Glutamatergic neuron (in vitro differentiated cells): ENCODE data around the gene PTTG1. TPM values are rescaled to one million over a fixed set of nuclear protein-coding genes. Genes with fewer than 3 reads are reported as not detected.

Experiments used
- DNase-seq: peaks from one replicate; pipeline ENCODE4 v3.0.0; 2022
- H3K27ac Mint-ChIP-seq: one replicate; pipeline ENCODE4 v1.8.0; 2020; ENCODE audit warnings: mild to moderate bottlenecking, mixed read lengths, inconsistent platforms; ENCODE audit not compliant: unreplicated experiment
- H3K27me3 Mint-ChIP-seq: one replicate; pipeline ENCODE4 v1.8.0; 2020; ENCODE audit warnings: mild to moderate bottlenecking, moderate library complexity, mixed read lengths, inconsistent platforms; ENCODE audit not compliant: unreplicated experiment
- H3K36me3 Mint-ChIP-seq: one replicate; pipeline ENCODE4 v1.8.0; 2020; ENCODE audit warnings: mild to moderate bottlenecking, mixed read lengths, inconsistent platforms; ENCODE audit not compliant: unreplicated experiment
- H3K4me1 Mint-ChIP-seq: one replicate; pipeline ENCODE4 v1.8.0; 2020; ENCODE audit warnings: mild to moderate bottlenecking, low read depth, mixed read lengths, inconsistent platforms; ENCODE audit not compliant: unreplicated experiment
- H3K4me3 Mint-ChIP-seq: one replicate; pipeline ENCODE4 v1.8.0; 2020; ENCODE audit warnings: mild to moderate bottlenecking, mixed read lengths, inconsistent platforms; ENCODE audit not compliant: unreplicated experiment
- H3K9me3 Mint-ChIP-seq: one replicate; pipeline ENCODE4 v1.8.0; 2020; ENCODE audit warnings: mild to moderate bottlenecking, moderate library complexity, mixed read lengths, inconsistent platforms; ENCODE audit not compliant: unreplicated experiment
- total RNA-seq: library from RNA; stranded (reverse); fragmentation: NEBNext Ultra II Directional; extraction: Animal tissue kit (Norgen Biotek cat#: 25700); gene quantifications from one replicate; pipeline ENCODE4 v1.2.1, GENCODE V29; 2021; ENCODE audit not compliant: unreplicated experiment
- TF ChIP-seq, protein P1 (sequence below): fragments of 200-600 bp; sonication (generic); IDR thresholded peaks from one replicate; pipeline ENCODE4 v1.5.0; 2021; ENCODE audit not compliant: partially characterized antibody, unreplicated experiment

PTTG1 gene
- total RNA-seq, 1 donor from 2014 or later = 25.3 TPM

DNA sequence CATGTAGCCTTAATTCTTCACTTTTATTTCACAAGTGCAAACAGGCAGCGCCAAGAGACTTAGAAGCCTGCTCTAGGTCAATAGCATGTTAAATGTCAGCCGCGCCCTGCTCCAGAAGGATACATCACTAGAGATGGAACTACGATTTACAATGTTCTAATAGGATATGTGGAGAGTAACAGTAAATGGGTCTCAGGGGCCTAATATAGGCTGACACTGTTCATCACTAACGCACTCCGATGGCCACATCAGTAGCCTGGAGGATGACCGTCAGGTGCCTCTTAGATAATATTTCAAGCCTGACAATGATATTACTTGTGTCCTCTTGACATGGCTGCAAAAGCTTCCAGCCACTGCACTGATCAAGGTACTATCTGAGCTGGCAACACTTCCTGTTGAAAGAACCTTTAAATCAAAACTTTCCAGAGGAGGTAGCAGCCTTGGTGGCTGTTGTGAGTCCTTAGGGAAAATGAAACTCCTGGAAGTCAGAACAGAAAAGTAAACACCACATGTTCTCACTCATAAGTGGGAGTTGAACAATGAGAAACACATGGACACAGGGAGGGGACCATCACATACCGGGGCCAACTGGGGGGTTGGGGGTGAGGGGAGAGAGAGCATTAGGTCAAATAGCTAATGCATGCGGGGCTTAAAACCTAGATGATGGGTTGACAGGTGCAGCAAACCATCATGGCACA, 35.0 kb downstream of the PTTG1 start:
- H3K4me3 Mint-ChIP-seq = no peak overlapping the region
- TF ChIP-seq, protein P1, sequence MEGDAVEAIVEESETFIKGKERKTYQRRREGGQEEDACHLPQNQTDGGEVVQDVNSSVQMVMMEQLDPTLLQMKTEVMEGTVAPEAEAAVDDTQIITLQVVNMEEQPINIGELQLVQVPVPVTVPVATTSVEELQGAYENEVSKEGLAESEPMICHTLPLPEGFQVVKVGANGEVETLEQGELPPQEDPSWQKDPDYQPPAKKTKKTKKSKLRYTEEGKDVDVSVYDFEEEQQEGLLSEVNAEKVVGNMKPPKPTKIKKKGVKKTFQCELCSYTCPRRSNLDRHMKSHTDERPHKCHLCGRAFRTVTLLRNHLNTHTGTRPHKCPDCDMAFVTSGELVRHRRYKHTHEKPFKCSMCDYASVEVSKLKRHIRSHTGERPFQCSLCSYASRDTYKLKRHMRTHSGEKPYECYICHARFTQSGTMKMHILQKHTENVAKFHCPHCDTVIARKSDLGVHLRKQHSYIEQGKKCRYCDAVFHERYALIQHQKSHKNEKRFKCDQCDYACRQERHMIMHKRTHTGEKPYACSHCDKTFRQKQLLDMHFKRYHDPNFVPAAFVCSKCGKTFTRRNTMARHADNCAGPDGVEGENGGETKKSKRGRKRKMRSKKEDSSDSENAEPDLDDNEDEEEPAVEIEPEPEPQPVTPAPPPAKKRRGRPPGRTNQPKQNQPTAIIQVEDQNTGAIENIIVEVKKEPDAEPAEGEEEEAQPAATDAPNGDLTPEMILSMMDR = no peak
- no peaks in the 10 kb centered on the region for H3K4me1 Mint-ChIP-seq
- no peak for DNase-seq
- H3K27ac Mint-ChIP-seq = no peak overlapping the region
- peaks cover 1% of the 10 kb centered on the region for H3K9me3 Mint-ChIP-seq
- H3K36me3 Mint-ChIP-seq = no peaks in the 10 kb centered on the region
- H3K27me3 Mint-ChIP-seq = no peaks in the 10 kb centered on the region

DNA sequence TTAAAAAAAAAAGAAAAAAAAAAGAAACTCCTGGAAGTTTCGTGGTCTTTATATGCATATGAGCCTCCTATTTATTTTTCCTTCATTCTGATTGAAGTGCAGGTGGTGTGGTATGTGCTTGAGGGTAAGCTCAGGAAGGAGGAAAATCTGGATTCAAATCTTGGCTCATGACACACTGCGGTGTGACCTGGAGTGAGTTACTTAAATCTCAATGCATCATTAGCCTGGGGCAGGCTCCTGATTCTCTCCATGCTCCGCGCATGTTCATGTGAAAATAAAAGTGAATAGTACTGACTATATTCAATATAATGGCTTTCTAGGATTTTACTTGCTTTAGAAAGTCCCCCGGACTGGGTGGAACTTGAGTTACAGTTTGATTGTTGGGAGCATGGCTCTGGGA, 35.6 kb downstream of the PTTG1 start:
- TF ChIP-seq, protein P1 = no peak

DNA sequence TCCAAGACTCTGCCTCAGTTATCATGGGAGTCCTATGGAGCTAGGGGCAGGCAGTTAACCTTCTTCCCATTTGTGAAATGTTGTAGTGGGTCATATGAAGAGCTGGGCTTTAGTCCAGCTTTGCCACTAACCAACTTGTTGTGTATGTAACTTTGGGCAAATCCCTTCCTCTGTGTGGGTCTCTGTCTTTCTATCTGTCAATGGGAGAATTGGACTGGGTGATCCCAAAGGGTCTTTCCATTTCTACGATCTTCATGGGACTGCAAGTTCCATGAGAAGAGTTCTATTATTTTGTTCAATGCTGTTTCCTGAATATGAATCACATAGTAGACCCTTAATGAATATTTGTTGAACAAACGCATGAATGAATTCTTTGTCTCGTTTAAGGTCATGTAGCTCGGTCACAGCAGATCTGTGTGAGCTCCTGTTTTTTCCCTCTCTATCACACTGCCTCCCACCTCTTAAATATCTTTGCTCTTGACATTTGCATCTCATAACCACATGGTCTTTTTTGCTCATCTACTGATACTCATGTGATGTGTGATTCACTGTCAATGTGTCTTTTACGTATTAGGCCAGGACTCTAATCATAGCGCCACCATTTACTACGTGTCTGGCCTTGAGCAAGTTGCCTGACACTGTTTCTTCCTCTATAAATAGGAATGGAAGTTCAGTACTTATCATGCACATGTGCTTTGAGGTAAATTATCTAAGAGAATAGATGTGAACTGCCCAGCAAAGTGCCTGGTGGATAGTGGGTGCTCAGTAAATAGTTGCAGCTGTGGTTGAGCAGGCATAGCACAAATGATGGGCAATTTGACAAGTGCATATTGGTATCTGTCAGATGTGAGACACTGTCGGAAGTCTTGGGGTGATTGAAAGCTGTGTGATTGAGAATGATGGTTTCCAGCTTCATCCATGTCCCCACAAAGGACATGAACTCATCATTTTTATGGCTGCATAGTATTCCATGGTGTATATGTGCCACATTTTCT, 37.4 kb downstream of the PTTG1 start:
- no peaks in the 10 kb centered on the region for H3K27me3 Mint-ChIP-seq
- H3K36me3 Mint-ChIP-seq = no peaks in the 10 kb centered on the region
- H3K27ac Mint-ChIP-seq = no peak overlapping the region
- no peak overlapping the region for H3K4me3 Mint-ChIP-seq
- DNase-seq = no peak
- TF ChIP-seq, protein P1 = no peak
- no peaks in the 10 kb centered on the region for H3K4me1 Mint-ChIP-seq
- peaks cover 1% of the 10 kb centered on the region for H3K9me3 Mint-ChIP-seq

More for the DNA sequence above, 35.6 kb downstream of the PTTG1 start:
- peaks cover 1% of the 10 kb centered on the region for H3K9me3 Mint-ChIP-seq
- no peaks in the 10 kb centered on the region for H3K36me3 Mint-ChIP-seq
- H3K27me3 Mint-ChIP-seq = no peaks in the 10 kb centered on the region
- no peak overlapping the region for H3K4me3 Mint-ChIP-seq
- DNase-seq = no peak
- H3K27ac Mint-ChIP-seq = no peak overlapping the region
- no peaks in the 10 kb centered on the region for H3K4me1 Mint-ChIP-seq

DNA sequence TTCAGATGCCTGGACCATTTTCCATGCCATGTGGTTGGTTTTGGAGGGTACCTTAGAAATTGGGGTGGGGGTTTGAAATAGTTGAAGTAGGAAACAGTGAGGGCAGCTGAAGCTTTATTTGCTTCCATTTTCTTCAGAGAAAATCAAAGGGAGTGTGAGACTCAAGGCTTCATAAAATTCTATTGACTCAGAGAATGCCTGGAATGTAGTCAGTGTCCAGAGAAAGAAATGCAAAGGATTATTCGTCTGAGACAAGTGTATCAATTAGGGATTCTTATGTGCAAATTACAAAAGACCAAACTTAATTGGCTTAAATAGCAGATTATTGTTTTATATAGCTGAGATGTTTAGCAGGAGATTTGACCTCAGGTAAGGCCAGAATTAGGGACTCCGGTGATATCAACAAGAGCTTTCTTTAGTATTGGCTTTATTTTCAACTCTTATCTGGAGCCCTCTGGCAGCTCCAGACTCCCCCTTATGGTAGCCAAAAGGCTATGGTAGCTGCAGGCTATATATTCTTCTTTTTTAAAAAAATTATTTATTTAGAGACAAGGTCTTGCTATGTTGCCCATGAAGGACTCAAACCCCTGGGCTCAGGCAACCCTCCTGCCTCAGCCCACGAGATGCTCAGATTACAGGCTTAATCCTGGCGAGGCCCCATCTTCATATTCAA, 38.9 kb downstream of the PTTG1 start:
- peaks cover 1% of the 10 kb centered on the region for H3K9me3 Mint-ChIP-seq
- no peak overlapping the region for H3K4me3 Mint-ChIP-seq
- no peaks in the 10 kb centered on the region for H3K27me3 Mint-ChIP-seq
- no peaks in the 10 kb centered on the region for H3K36me3 Mint-ChIP-seq
- DNase-seq = no peak
- TF ChIP-seq, protein P1 = no peak
- H3K27ac Mint-ChIP-seq = no peak overlapping the region
- H3K4me1 Mint-ChIP-seq = no peaks in the 10 kb centered on the region
